Neural cell (in vitro differentiated cells): ENCODE results near the gene ZNF106. TPM values are rescaled to one million over a fixed set of nuclear protein-coding genes. Genes with fewer than 3 reads are reported as not detected.

Experiments used
- H2AFZ ChIP-seq: fragments of 200-600, 300-800 bp; sonication (generic), shearing (Covaris generic); 2 replicates; pipeline ENCODE4 v1.6.0; 2014; ENCODE audit warnings: low read depth, mild to moderate bottlenecking, antibody characterized with exemption, low read length, moderate library complexity
- H3F3A ChIP-seq: fragments of 200-600 bp; shearing (Covaris generic); 2 replicates; pipeline ENCODE4 v1.6.1; 2016; ENCODE audit warnings: mild to moderate bottlenecking, moderate library complexity, mixed read lengths, antibody characterized with exemption, low read length; ENCODE audit not compliant: insufficient read depth, poor library complexity, severe bottlenecking
- H3K27ac ChIP-seq: fragments of 200-600, 300-800 bp; sonication (generic), shearing (Covaris generic); 2 replicates; pipeline ENCODE4 v1.5.1; 2014; ENCODE audit warnings: mild to moderate bottlenecking, low read length, moderate library complexity
- H3K27me3 ChIP-seq: fragments of 300-800, 200-600 bp; sonication (generic), shearing (Covaris generic); 2 replicates; pipeline ENCODE4 v1.6.0; 2014; ENCODE audit warnings: mild to moderate bottlenecking, low read depth, low read length, moderate library complexity; ENCODE audit not compliant: insufficient read depth
- H3K36me3 ChIP-seq: fragments of 300-800, 200-600 bp; sonication (generic), shearing (Covaris generic); 2 replicates; pipeline ENCODE4 v1.5.1; 2014; ENCODE audit warnings: mild to moderate bottlenecking, antibody characterized with exemption, low read length, moderate library complexity; ENCODE audit not compliant: insufficient read depth
- H3K4me2 ChIP-seq: fragments of 300-800, 200-600 bp; sonication (generic), shearing (Covaris generic); 2 replicates; pipeline ENCODE4 v1.6.0; 2014; ENCODE audit warnings: mild to moderate bottlenecking, low read length
- H3K4me3 ChIP-seq: fragments of 300-800, 200-600 bp; sonication (generic), shearing (Covaris generic); 2 replicates; pipeline ENCODE4 v1.5.1; 2014; ENCODE audit warnings: mild to moderate bottlenecking, low read length, moderate library complexity
- H3K79me2 ChIP-seq: fragments of 200-600 bp; shearing (Covaris generic); replicated peaks from 2 replicates; pipeline ENCODE4 v1.6.0; 2014; ENCODE audit warnings: mild to moderate bottlenecking, low read length, moderate library complexity; ENCODE audit not compliant: insufficient read depth
- H3K9ac ChIP-seq: fragments of 300-800, 200-600 bp; sonication (generic), shearing (Covaris generic); 2 replicates; pipeline ENCODE4 v1.6.1; 2016; ENCODE audit warnings: mild to moderate bottlenecking, low read length, mixed read lengths
- H3K9me2 ChIP-seq: fragments of 200-600 bp; shearing (Covaris generic); 2 replicates; pipeline ENCODE4 v1.6.1; 2016; ENCODE audit warnings: mild to moderate bottlenecking, low read length, mixed read lengths; ENCODE audit not compliant: insufficient read depth
- H3K9me3 ChIP-seq: fragments of 200-600, 300-800 bp; sonication (generic), shearing (Covaris generic); 2 replicates; pipeline ENCODE4 v1.6.1; 2016; ENCODE audit warnings: mild to moderate bottlenecking, mixed run types, low read length, moderate library complexity, mixed read lengths
- H4K20me1 ChIP-seq: fragments of 200-600 bp; shearing (Covaris generic); 2 replicates; pipeline ENCODE4 v1.6.1; 2016; ENCODE audit warnings: mild to moderate bottlenecking, mixed run types; ENCODE audit not compliant: insufficient read depth
- EP300 ChIP-seq: fragments of 450-650 bp; conservative IDR thresholded peaks from 2 replicates; pipeline ENCODE4 v1.6.1; 2014; ENCODE audit warnings: antibody characterized with exemption, mild to moderate bottlenecking, moderate library complexity; ENCODE audit not compliant: poor library complexity, severe bottlenecking
- EZH2 ChIP-seq: fragments of 200-600, 300-800 bp; shearing (Covaris generic), sonication (generic); IDR thresholded peaks from 2 replicates; pipeline ENCODE4 v1.6.1; 2014; ENCODE audit warnings: antibody characterized with exemption, low read length, borderline replicate concordance, mild to moderate bottlenecking; ENCODE audit not compliant: insufficient read depth, poor library complexity, severe bottlenecking
- MXI1 ChIP-seq: fragments of 450-650 bp; conservative IDR thresholded peaks from 2 replicates; pipeline ENCODE4 v1.6.1; 2014; ENCODE audit warnings: antibody characterized with exemption, mild to moderate bottlenecking; ENCODE audit not compliant: poor library complexity, severe bottlenecking
- POLR2AphosphoS5 ChIP-seq: IDR thresholded peaks from 2 replicates; pipeline ENCODE4 v1.6.1; 2012
- RAD21 ChIP-seq: fragments of 450-650 bp; conservative IDR thresholded peaks from 2 replicates; pipeline ENCODE4 v1.6.1; 2014; ENCODE audit warnings: antibody characterized with exemption, mild to moderate bottlenecking, moderate library complexity
- SMC3 ChIP-seq: fragments of 450-650 bp; conservative IDR thresholded peaks from 2 replicates; pipeline ENCODE4 v1.6.1; 2014; ENCODE audit warnings: antibody characterized with exemption, mild to moderate bottlenecking, moderate library complexity; ENCODE audit not compliant: poor library complexity
- TAF1 ChIP-seq: IDR thresholded peaks from 2 replicates; pipeline ENCODE4 v1.6.1; 2012; ENCODE audit warnings: low read depth
- polyA plus RNA-seq: library from polyadenylated mRNA; depleted of rRNA; stranded (reverse); fragments of >200 nt; gene quantifications from 2 replicates; pipeline ENCODE4 v1.2.3, GENCODE V29; 2014
- TF ChIP-seq, protein P1 (sequence below): IDR thresholded peaks from 2 replicates; pipeline ENCODE4 v1.6.1; 2012; ENCODE audit warnings: borderline replicate concordance
- TF ChIP-seq, protein P2 (sequence below): fragments of 450-650 bp; IDR thresholded peaks from 2 replicates; pipeline ENCODE4 v1.5.1; 2014; ENCODE audit warnings: antibody characterized with exemption, mild to moderate bottlenecking, moderate library complexity; ENCODE audit not compliant: poor library complexity, severe bottlenecking

ZNF106 gene
- polyA plus RNA-seq, 1 donor from 2014 or later, result 24.0 TPM

- no peaks in the 10 kb centered on the region for H3K9me3 ChIP-seq
These were observed 115.0 kb downstream of the ZNF106 start for GRCh38 chr15:42375941-42376340.

DNA sequence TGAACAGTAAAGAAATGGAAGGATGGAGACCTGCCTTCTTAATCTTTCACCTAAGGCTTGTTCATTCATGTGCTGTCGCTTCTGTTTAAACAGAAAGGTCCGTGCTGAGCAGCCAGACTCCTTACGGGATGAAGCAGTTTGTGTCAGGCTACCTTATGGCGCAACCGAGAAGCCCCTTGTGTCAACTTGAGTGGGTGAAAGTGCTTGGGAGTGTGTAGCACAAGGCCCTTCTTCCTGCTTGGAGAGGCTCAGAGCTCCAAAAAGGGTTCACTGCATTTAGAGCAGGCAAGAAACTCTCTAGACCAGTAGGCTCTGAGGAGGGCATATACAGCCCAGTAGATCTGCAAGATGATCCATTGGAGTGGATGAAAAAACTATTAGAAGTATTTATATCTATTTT is 115.7 kb downstream of the ZNF106 start:
- H3K27ac ChIP-seq, result no peak overlapping the region
- H3K36me3 ChIP-seq, result no peaks in the 10 kb centered on the region
- no peak for TF ChIP-seq SMC3
- TF ChIP-seq, protein P1, sequence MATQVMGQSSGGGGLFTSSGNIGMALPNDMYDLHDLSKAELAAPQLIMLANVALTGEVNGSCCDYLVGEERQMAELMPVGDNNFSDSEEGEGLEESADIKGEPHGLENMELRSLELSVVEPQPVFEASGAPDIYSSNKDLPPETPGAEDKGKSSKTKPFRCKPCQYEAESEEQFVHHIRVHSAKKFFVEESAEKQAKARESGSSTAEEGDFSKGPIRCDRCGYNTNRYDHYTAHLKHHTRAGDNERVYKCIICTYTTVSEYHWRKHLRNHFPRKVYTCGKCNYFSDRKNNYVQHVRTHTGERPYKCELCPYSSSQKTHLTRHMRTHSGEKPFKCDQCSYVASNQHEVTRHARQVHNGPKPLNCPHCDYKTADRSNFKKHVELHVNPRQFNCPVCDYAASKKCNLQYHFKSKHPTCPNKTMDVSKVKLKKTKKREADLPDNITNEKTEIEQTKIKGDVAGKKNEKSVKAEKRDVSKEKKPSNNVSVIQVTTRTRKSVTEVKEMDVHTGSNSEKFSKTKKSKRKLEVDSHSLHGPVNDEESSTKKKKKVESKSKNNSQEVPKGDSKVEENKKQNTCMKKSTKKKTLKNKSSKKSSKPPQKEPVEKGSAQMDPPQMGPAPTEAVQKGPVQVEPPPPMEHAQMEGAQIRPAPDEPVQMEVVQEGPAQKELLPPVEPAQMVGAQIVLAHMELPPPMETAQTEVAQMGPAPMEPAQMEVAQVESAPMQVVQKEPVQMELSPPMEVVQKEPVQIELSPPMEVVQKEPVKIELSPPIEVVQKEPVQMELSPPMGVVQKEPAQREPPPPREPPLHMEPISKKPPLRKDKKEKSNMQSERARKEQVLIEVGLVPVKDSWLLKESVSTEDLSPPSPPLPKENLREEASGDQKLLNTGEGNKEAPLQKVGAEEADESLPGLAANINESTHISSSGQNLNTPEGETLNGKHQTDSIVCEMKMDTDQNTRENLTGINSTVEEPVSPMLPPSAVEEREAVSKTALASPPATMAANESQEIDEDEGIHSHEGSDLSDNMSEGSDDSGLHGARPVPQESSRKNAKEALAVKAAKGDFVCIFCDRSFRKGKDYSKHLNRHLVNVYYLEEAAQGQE, result no peak
- TF ChIP-seq EZH2, result no peak
- TF ChIP-seq RAD21, result no peak
- no peak for TF ChIP-seq TAF1
- TF ChIP-seq, protein P2, sequence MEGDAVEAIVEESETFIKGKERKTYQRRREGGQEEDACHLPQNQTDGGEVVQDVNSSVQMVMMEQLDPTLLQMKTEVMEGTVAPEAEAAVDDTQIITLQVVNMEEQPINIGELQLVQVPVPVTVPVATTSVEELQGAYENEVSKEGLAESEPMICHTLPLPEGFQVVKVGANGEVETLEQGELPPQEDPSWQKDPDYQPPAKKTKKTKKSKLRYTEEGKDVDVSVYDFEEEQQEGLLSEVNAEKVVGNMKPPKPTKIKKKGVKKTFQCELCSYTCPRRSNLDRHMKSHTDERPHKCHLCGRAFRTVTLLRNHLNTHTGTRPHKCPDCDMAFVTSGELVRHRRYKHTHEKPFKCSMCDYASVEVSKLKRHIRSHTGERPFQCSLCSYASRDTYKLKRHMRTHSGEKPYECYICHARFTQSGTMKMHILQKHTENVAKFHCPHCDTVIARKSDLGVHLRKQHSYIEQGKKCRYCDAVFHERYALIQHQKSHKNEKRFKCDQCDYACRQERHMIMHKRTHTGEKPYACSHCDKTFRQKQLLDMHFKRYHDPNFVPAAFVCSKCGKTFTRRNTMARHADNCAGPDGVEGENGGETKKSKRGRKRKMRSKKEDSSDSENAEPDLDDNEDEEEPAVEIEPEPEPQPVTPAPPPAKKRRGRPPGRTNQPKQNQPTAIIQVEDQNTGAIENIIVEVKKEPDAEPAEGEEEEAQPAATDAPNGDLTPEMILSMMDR, result no peak
- no peak for TF ChIP-seq EP300
- no peak for TF ChIP-seq MXI1

More at GRCh38 chr15:42375941-42376340, 115.0 kb downstream of the ZNF106 start:
- Histone ChIP-seq H3K36me3 (no peaks in the 10 kb centered on the region), H3K79me2 (no peaks in the 10 kb centered on the region), H3K27me3 (no peaks in the 10 kb centered on the region), H3K27ac (no peak overlapping the region), H3F3A (no peaks in the 10 kb centered on the region), H2AFZ (no peak overlapping the region), H3K9me2 (no peaks in the 10 kb centered on the region), H4K20me1 (no peaks in the 10 kb centered on the region), H3K4me3 (no peak overlapping the region), H3K9ac (no peak overlapping the region), H3K4me2 (no peak overlapping the region)
- TF ChIP-seq EZH2 (no peak), POLR2AphosphoS5 (no peak), EP300 (no peak), MXI1 (no peak), RAD21 (no peak), SMC3 (no peak), TAF1 (no peak)
- TF ChIP-seq, protein P2, result no peak
- TF ChIP-seq, protein P1, result no peak

More for the DNA sequence above, 115.7 kb downstream of the ZNF106 start:
- Histone ChIP-seq H3F3A (no peaks in the 10 kb centered on the region), H3K4me2 (no peak overlapping the region), H3K9ac (no peak overlapping the region), H3K27me3 (no peaks in the 10 kb centered on the region), H2AFZ (no peak overlapping the region), H3K4me3 (no peak overlapping the region), H3K9me2 (no peaks in the 10 kb centered on the region), H4K20me1 (no peaks in the 10 kb centered on the region), H3K79me2 (no peaks in the 10 kb centered on the region), H3K9me3 (no peaks in the 10 kb centered on the region)
